GM19467 (cell line): ENCODE data around the gene POGZ.
A peak's percentile ranks its signal among the peaks of the same experiment; 100 is the strongest.

Experiments used
- ATAC-seq: cut with Tn5 transposase; IDR thresholded peaks from one replicate; pipeline ENCODE4 v1.9.1; 2021; ENCODE audit warnings: mild to moderate bottlenecking, moderate library complexity; ENCODE audit not compliant: unreplicated experiment

POGZ gene

GRCh38 chr1:151459331-151460046, at the start of gene POGZ:
POGZ (minus strand) TSS chr1:151459494; CDS start chr1:151442204, 17,290 bp downstream.
- peak; percentile 48 for ATAC-seq

GRCh38 chr1:151508833-151509232, 49.5 kb upstream of the POGZ start:
- ATAC-seq = no peak

- ATAC-seq = no peak
These were observed 45.5 kb upstream of the POGZ start for GRCh38 chr1:151504759-151505158.

GRCh38 chr1:151504252-151504651, 45.0 kb upstream of the POGZ start:
- no peak for ATAC-seq

GRCh38 chr1:151502859-151503780, 43.8 kb upstream of the POGZ start:
- ATAC-seq = no peak

GRCh38 chr1:151502035-151502700, 42.9 kb upstream of the POGZ start:
- no peak for ATAC-seq

GRCh38 chr1:151501474-151501873, 42.2 kb upstream of the POGZ start:
- no peak for ATAC-seq

- no peak for ATAC-seq
These were observed 40.6 kb upstream of the POGZ start for GRCh38 chr1:151499930-151500329.

GRCh38 chr1:151499365-151499764, 40.1 kb upstream of the POGZ start:
- no peak for ATAC-seq

GRCh38 chr1:151495316-151495715, 36.0 kb upstream of the POGZ start:
- ATAC-seq = no peak

GRCh38 chr1:151494741-151495281, 35.5 kb upstream of the POGZ start:
- no peak for ATAC-seq

- no peak for ATAC-seq
These were observed 33.7 kb upstream of the POGZ start for GRCh38 chr1:151493042-151493441.

GRCh38 chr1:151492120-151492519, 32.8 kb upstream of the POGZ start:
- no peak for ATAC-seq

GRCh38 chr1:151491641-151492040, 32.3 kb upstream of the POGZ start:
- no peak for ATAC-seq

- no peak for ATAC-seq
These were observed 27.3 kb upstream of the POGZ start for GRCh38 chr1:151486557-151486956.

GRCh38 chr1:151485685-151486255, 26.5 kb upstream of the POGZ start:
- ATAC-seq = no peak

GRCh38 chr1:151482017-151482416, 22.7 kb upstream of the POGZ start:
- ATAC-seq = no peak

GRCh38 chr1:151479462-151479861, 20.2 kb upstream of the POGZ start:
- no peak for ATAC-seq

GRCh38 chr1:151478923-151479322, 19.6 kb upstream of the POGZ start:
- ATAC-seq = no peak

GRCh38 chr1:151478140-151478812, 19.0 kb upstream of the POGZ start:
- ATAC-seq = no peak
